Erythroblast (primary cell): ENCODE measurements around the gene LCT.

Experiments used
- GATA1 ChIP-seq: IDR thresholded peaks from 2 replicates; pipeline ENCODE4 v1.6.1; 2011; ENCODE audit warnings: low read depth, mild to moderate bottlenecking, control low read depth, low read length, moderate library complexity
- POLR2A ChIP-seq: IDR thresholded peaks from 2 replicates; pipeline ENCODE4 v1.6.1; 2011; ENCODE audit warnings: mild to moderate bottlenecking, low read length

- TF ChIP-seq POLR2A (no peak), GATA1 (no peak)
These were observed at the start of gene LCT for GRCh38 chr2:135836596-135837270.
